K562 (cell line): ENCODE results near the gene CDC26. TPM values are rescaled to one million over a fixed set of nuclear protein-coding genes. Genes with fewer than 3 reads are reported as not detected.

ENCODE experiments used
- ATAC-seq: fragments of 200-7000 bp; cut with Tn5 transposase; 3 replicates; pipeline ENCODE4 v1.9.1; 2020; ENCODE audit warnings: moderate library complexity
- BruUV-seq: library from RNA; stranded (reverse); fragments of 400-500 nt; replicated peaks from 2 replicates; lab custom pipeline; 2021; lab: Mats Ljungman, UMichigan
- CTCF ChIA-PET: fragments of 300-600 bp; formaldehyde crosslinking; extraction: SDS; loops from one replicate; lab custom pipeline; 2021; ENCODE audit warnings: low intra/inter-chr PET ratio; lab: Yijun Ruan, JAX
- POLR2A ChIA-PET: fragments of 300-600, 350-650 bp; sonication (Branson Sonifier 250); formaldehyde crosslinking; extraction: SDS; loops from one replicate; lab custom pipeline; 2021; ENCODE audit warnings: antibody characterized with exemption, inconsistent platforms; lab: Yijun Ruan, JAX
- DNase-seq, 4 experiments: peaks; one replicate each; pipeline versions ENCODE4 v3.0.0 to v3.0.0-alpha.2; 2011 to 2018; ENCODE audit warnings: low spot score in 3 of 4, mixed read lengths in 3 of 4; ENCODE audit errors: extremely low read depth in 1 of 4
- FAIRE-seq: peaks from 2 replicates; lab custom pipeline; 2011; peaks lifted over from hg19 to GRCh38; lab: Jason Lieb, UNC
- H2AFZ ChIP-seq: 2 replicates; pipeline ENCODE4 v1.6.0; 2011; ENCODE audit warnings: low read depth, low read length, control low read depth, inconsistent platforms
- H3K27ac ChIP-seq: fragments of 200-600 bp; 3 replicates; pipeline ENCODE4 v1.8.0; 2011; ENCODE audit warnings: low read depth, mild to moderate bottlenecking, control low read depth, inconsistent platforms, low read length, moderate library complexity, mixed read lengths; ENCODE audit errors: extremely low read depth
- H3K27me3 ChIP-seq, 2 experiments: fragments of 300-600 bp in 1 of 2; 2 replicates in 1 of 2; 3 replicates in 1 of 2; pipeline versions ENCODE4 v1.6.0 to v1.8.0; 2011; ENCODE audit warnings: inconsistent platforms in 2 of 2, low read length in 2 of 2, mild to moderate bottlenecking in 1 of 2, mixed read lengths in 1 of 2, moderate library complexity in 1 of 2; ENCODE audit not compliant: control insufficient read depth in 2 of 2, insufficient read depth in 2 of 2
- H3K36me3 ChIP-seq: fragments of 300-600 bp; 3 replicates; pipeline ENCODE4 v1.8.0; 2011; ENCODE audit warnings: mild to moderate bottlenecking, low read length, inconsistent platforms; ENCODE audit not compliant: control insufficient read depth, insufficient read depth
- H3K4me1 ChIP-seq, 2 experiments: fragments of 200-600 bp in 1 of 2; replicated peaks in 1 of 2; 2 replicates in 1 of 2; 3 replicates in 1 of 2; pipeline versions ENCODE4 v1.5.1 to v1.8.0; 2011; ENCODE audit warnings: inconsistent platforms in 2 of 2, low read length in 2 of 2, mild to moderate bottlenecking in 1 of 2, mixed read lengths in 1 of 2, moderate library complexity in 1 of 2; ENCODE audit not compliant: control insufficient read depth in 2 of 2, insufficient read depth in 2 of 2
- H3K4me2 ChIP-seq: 2 replicates; pipeline ENCODE4 v1.6.1; 2011; ENCODE audit warnings: low read length, control low read depth, inconsistent platforms, mixed read lengths; ENCODE audit not compliant: insufficient read depth
- H3K4me3 ChIP-seq: fragments of 200-600 bp; sonication (generic), shearing (Covaris generic); 2 replicates; pipeline ENCODE4 v1.5.1; 2016; ENCODE audit warnings: control low read depth, inconsistent platforms
- H3K79me2 ChIP-seq: fragments of 200-600 bp; 3 replicates; pipeline ENCODE4 v1.8.0; 2011; ENCODE audit warnings: low read length, inconsistent platforms; ENCODE audit not compliant: control insufficient read depth, insufficient read depth
- H3K9ac ChIP-seq, 2 experiments: 2 replicates each; pipeline versions ENCODE4 v1.6.0 to v1.6.1; 2011; ENCODE audit warnings: low read depth in 2 of 2, low read length in 2 of 2, control low read depth in 1 of 2, inconsistent platforms in 1 of 2, mild to moderate bottlenecking in 1 of 2, mixed read lengths in 1 of 2; ENCODE audit not compliant: insufficient read depth in 1 of 2
- H3K9me1 ChIP-seq: one replicate; pipeline ENCODE4 v1.6.0; 2011; ENCODE audit warnings: inconsistent platforms, mild to moderate bottlenecking, low read length, moderate library complexity; ENCODE audit not compliant: control insufficient read depth, insufficient read depth
- H3K9me3 ChIP-seq: replicated peaks from 2 replicates; pipeline ENCODE4 v1.5.1; 2011; ENCODE audit warnings: low read depth, low read length, inconsistent platforms; ENCODE audit not compliant: control insufficient read depth, insufficient read depth
- H4K20me1 ChIP-seq: replicated peaks from 2 replicates; pipeline ENCODE4 v1.6.1; 2011; ENCODE audit warnings: low read length, inconsistent platforms, mixed read lengths; ENCODE audit not compliant: control insufficient read depth, insufficient read depth
- BCL6 ChIP-seq: fragments of 250-450 bp; sonication (Bioruptor Pico); IDR thresholded peaks from 2 replicates; pipeline ENCODE4 v1.4.0; 2020
- ELF4 ChIP-seq: fragments of 450-650 bp; formaldehyde crosslinking; IDR thresholded peaks from 2 replicates; pipeline ENCODE4 v1.4.0; 2022; ENCODE audit warnings: missing genetic modification characterization
- MIER1 ChIP-seq: fragments of 450-650 bp; IDR thresholded peaks from 2 replicates; pipeline ENCODE4 v1.6.1; 2016; ENCODE audit warnings: antibody characterized with exemption, mild to moderate bottlenecking, low read depth
- NFIC ChIP-seq: fragments of 450-650 bp; IDR thresholded peaks from 2 replicates; pipeline ENCODE4 v1.6.1; 2017; ENCODE audit warnings: mild to moderate bottlenecking, inconsistent platforms
- NFRKB ChIP-seq: fragments of 450-650 bp; IDR thresholded peaks from 2 replicates; pipeline ENCODE4 v1.6.1; 2016; ENCODE audit warnings: low read depth
- NR3C1 ChIP-seq: sonication (generic); formaldehyde crosslinking; IDR thresholded peaks from 2 replicates; pipeline ENCODE4 v1.8.1; 2022; ENCODE audit warnings: missing genetic modification reagents
- PPARD ChIP-seq: fragments of 250-450 bp; sonication (Bioruptor Pico); IDR thresholded peaks from 2 replicates; pipeline ENCODE4 v1.8.0; 2022; ENCODE audit warnings: inconsistent platforms, mild to moderate bottlenecking, moderate library complexity
- SREBF2 ChIP-seq: sonication (generic); formaldehyde crosslinking; IDR thresholded peaks from 2 replicates; pipeline ENCODE4 v1.4.0; 2020; ENCODE audit warnings: mild to moderate bottlenecking, missing genetic modification reagents
- U2AF2 ChIP-seq: fragments of 200-400 bp; formaldehyde crosslinking; optimal IDR thresholded peaks from 2 replicates; pipeline ENCODE3; 2017; ENCODE audit warnings: low read depth, mild to moderate bottlenecking, low read length
- ZFX ChIP-seq: sonication (generic); formaldehyde crosslinking; IDR thresholded peaks from 2 replicates; pipeline ENCODE4 v1.8.0; 2022; ENCODE audit warnings: mild to moderate bottlenecking, missing genetic modification reagents, moderate library complexity
- ZNF239 ChIP-seq: fragments of 250-450 bp; sonication (Bioruptor Pico); IDR thresholded peaks from 2 replicates; pipeline ENCODE4 v1.4.0; 2020; ENCODE audit warnings: mild to moderate bottlenecking
- ZNF253 ChIP-seq: fragments of 250-450 bp; sonication (Bioruptor Pico); conservative IDR thresholded peaks from 2 replicates; pipeline ENCODE4 v1.6.1; 2021; ENCODE audit warnings: mild to moderate bottlenecking
- WGBS: fragments of 100-300 bp; shearing (Covaris generic); methylation state at CpG from one replicate; pipeline ENCODE4 v1.1.6; 2016; ENCODE audit warnings: low coverage, mixed read lengths; ENCODE audit not compliant: insufficient coverage; ENCODE audit errors: missing lambda C conversion rate; 5-methylcytosine and 5-hydroxymethylcytosine counted together
- in situ Hi-C: fragments of 300-500 bp; cut with MboI; formaldehyde crosslinking; loops from 4 replicates; pipeline ENCODE4 v1.15.0; 2018; ENCODE audit warnings: inconsistent platforms, mixed read lengths
- intact Hi-C: fragments of 100-400 bp; cut with micrococcal nuclease; formaldehyde crosslinking; loops from 2 replicates; pipeline ENCODE4 v1.14.2; 2022
- polyA plus RNA-seq, 8 experiments: library from polyadenylated mRNA; depleted of rRNA in 4 of 8; stranded (reverse) in 5 of 8; unstranded in 3 of 8; fragments of >200 nt; fragmentation: Nextera tagmentation in 2 of 8; fragmentation: Illumina TruSeq in 1 of 8; extraction: Ambion mirVana in 2 of 8; extraction: Trizol in 1 of 8; gene quantifications; 2 replicates each; pipeline versions ENCODE4 v1.2.1 to v1.2.3, GENCODE V29; 2011 to 2014; ENCODE audit warnings: inconsistent platforms in 1 of 8, missing spikeins in 1 of 8
- total RNA-seq, 7 experiments: library from RNA; depleted of rRNA in 6 of 7; stranded (reverse); fragments of >200 nt in 6 of 7; fragmentation: Illumina TruSeq in 2 of 7; extraction: Trizol in 2 of 7; gene quantifications; 2 replicates each; pipeline versions ENCODE4 v1.2.1 to v1.2.3, GENCODE V29; 2011 to 2021; ENCODE audit warnings: low replicate concordance in 1 of 7
- TF ChIP-seq, protein P1 (sequence below), 3 experiments: fragments of 200-800 bp in 1 of 3; sonication (Bioruptor generic) in 1 of 3; sonication (generic) in 1 of 3; formaldehyde crosslinking in 1 of 3; IDR thresholded peaks; 2 replicates each; pipeline versions ENCODE4 v1.6.1 to v1.8.0; 2016 to 2022; ENCODE audit warnings: mild to moderate bottlenecking in 2 of 3, missing compliant biosample characterization in 2 of 3, missing genetic modification characterization in 2 of 3, missing genetic modification reagents in 1 of 3
- TF ChIP-seq, protein P2 (sequence below): sonication (generic); formaldehyde crosslinking; IDR thresholded peaks from 2 replicates; pipeline ENCODE4 v1.8.0; 2022; ENCODE audit warnings: mild to moderate bottlenecking, missing genetic modification reagents

Gene CDC26
- total and polyA plus RNA-seq, 9 of the 15 experiments (the other 6 are each of a cell fraction or from before 2014, with no cell fraction given): 33.0 to 147 (median 60.0) TPM

DNA sequence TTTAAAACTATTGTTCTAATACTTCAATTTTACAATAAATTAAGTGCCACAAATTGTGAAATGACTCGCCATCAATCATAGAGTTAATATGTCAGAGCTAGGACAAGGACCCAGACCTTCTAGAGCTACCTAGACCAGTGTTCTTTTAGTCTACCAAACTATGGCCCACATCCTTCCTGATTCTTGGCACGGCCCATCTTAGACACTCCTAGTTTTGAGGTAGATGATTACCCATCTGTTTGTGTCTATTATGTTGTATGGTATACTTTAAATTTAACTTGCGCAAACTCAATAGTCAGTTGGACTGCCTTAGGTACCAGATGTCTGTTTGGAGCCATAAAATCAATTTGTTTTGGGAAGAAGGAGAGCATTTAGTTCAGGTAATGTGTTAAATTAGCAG lies 17.5 kb downstream of the CDC26 start:
- H3K79me2 ChIP-seq: no peaks in the 10 kb centered on the region
- FAIRE-seq: no peak
- intact Hi-C loops: no loop called here
- POLR2A ChIA-PET: no interaction called here
- no peak overlapping the region for H3K4me2 ChIP-seq
- H3K27me3 ChIP-seq: no peaks in the 10 kb centered on the region
- H3K27ac ChIP-seq: no peak overlapping the region
- no peaks in the 10 kb centered on the region for H3K4me1 ChIP-seq
- in situ Hi-C loops: no loop called here
- DNase-seq: no peak
- no peaks in the 10 kb centered on the region for H3K9me3 ChIP-seq
- 91% methylated on average over 3 of the region's 3 CpGs for WGBS
- no peak for ATAC-seq
- H2AFZ ChIP-seq: no peak overlapping the region
- H3K9me1 ChIP-seq: no peaks in the 10 kb centered on the region
- peaks cover 57% of the 10 kb centered on the region; the same call in 2 of the 3 replicates for H3K36me3 ChIP-seq
- TF ChIP-seq SREBF2 (CRISPR knock-in tag) (no peak), MIER1 (no peak), ZNF239 (CRISPR knock-in tag) (no peak), U2AF2 (no peak), ZNF253 (CRISPR knock-in tag) (no peak), ELF4 (CRISPR knock-in tag) (no peak), NR3C1 (CRISPR knock-in tag) (no peak), ZFX (no peak), PPARD (CRISPR knock-in tag) (no peak), NFIC (no peak), BCL6 (no peak), NFRKB (no peak)
- TF ChIP-seq, protein P1, sequence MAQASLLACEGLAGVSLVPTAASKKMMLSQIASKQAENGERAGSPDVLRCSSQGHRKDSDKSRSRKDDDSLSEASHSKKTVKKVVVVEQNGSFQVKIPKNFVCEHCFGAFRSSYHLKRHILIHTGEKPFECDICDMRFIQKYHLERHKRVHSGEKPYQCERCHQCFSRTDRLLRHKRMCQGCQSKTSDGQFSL (CRISPR knock-in tag; IDR thresholded peaks at IDR 0.05): no peak
- TF ChIP-seq, protein P1 (tag; IDR thresholded peaks at IDR 0.05): no peak
- TF ChIP-seq, protein P2, sequence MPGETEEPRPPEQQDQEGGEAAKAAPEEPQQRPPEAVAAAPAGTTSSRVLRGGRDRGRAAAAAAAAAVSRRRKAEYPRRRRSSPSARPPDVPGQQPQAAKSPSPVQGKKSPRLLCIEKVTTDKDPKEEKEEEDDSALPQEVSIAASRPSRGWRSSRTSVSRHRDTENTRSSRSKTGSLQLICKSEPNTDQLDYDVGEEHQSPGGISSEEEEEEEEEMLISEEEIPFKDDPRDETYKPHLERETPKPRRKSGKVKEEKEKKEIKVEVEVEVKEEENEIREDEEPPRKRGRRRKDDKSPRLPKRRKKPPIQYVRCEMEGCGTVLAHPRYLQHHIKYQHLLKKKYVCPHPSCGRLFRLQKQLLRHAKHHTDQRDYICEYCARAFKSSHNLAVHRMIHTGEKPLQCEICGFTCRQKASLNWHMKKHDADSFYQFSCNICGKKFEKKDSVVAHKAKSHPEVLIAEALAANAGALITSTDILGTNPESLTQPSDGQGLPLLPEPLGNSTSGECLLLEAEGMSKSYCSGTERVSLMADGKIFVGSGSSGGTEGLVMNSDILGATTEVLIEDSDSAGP (CRISPR knock-in tag): no peak
- BruUV-seq: no TSS peak
- no peak overlapping the region for H3K4me3 ChIP-seq
- H3K9ac ChIP-seq: no peak overlapping the region
- H4K20me1 ChIP-seq: no peaks in the 10 kb centered on the region
- CTCF ChIA-PET: no interaction called here
